Activated CD8-positive, alpha-beta T cell treated with anti-CD3 and anti-CD28 coated beads, Interleukin-2, amount 10 ng/mL, durations not matched to agents 7 days and 5 days (primary cell): ENCODE data around the gene MEI4. TPM values are rescaled to one million over a fixed set of nuclear protein-coding genes. Genes with fewer than 3 reads are reported as not detected.

Source experiments
- ATAC-seq: fragments of 150-1000 bp; cut with Tn5 transposase; one replicate; pipeline ENCODE4 v1.10.0; 2021; ENCODE audit warnings: moderate library complexity
- CTCF ChIA-PET: fragments of 350-600 bp; sonication (Branson Sonifier 250); formaldehyde crosslinking; loops from one replicate; lab custom pipeline; 2021; ENCODE audit warnings: antibody characterized with exemption; lab: Charles Lee
- POLR2A ChIA-PET: fragments of 350-600 bp; sonication (Branson Sonifier 250); formaldehyde crosslinking; loops from one replicate; lab custom pipeline; 2021; ENCODE audit warnings: antibody characterized with exemption; lab: Charles Lee
- DNase-seq: peaks from one replicate; pipeline ENCODE4 v3.0.0-alpha.2; 2020
- H3K27ac Mint-ChIP-seq: one replicate; pipeline ENCODE4 v1.8.0; 2021; ENCODE audit warnings: mild to moderate bottlenecking, mixed read lengths
- H3K27me3 Mint-ChIP-seq: one replicate; pipeline ENCODE4 v1.8.0; 2021; ENCODE audit warnings: low read depth, mixed read lengths
- H3K36me3 Mint-ChIP-seq: one replicate; pipeline ENCODE4 v1.8.0; 2021; ENCODE audit warnings: low read depth, mixed read lengths
- H3K4me1 Mint-ChIP-seq: one replicate; pipeline ENCODE4 v1.8.0; 2021; ENCODE audit warnings: low read depth, mixed read lengths
- H3K4me3 Mint-ChIP-seq: one replicate; pipeline ENCODE4 v1.8.0; 2021; ENCODE audit warnings: mild to moderate bottlenecking, mixed read lengths
- H3K9me3 Mint-ChIP-seq: one replicate; pipeline ENCODE4 v1.8.0; 2022; ENCODE audit warnings: mixed read lengths; ENCODE audit not compliant: insufficient read depth
- total RNA-seq, 2 experiments: library from RNA; stranded (reverse); gene quantifications; one replicate each; pipeline ENCODE4 v1.2.3, GENCODE V29; 2021

MEI4 gene
- not detected for total RNA-seq

- POLR2A ChIA-PET = no interaction called here
These were observed at the start of gene MEI4 for GRCh38 chr6:77652739-77653138. TSS of gene MEI4 (plus strand) at chr6:77653039. CDS start at chr6:77690672, 37,633 bp downstream.

GRCh38 chr6:77604476-77604875 is 48.4 kb upstream of the MEI4 start:
- Mint-ChIP-seq H3K36me3 (no peaks in the 10 kb centered on the region), H3K4me3 (no peak overlapping the region), H3K27ac (no peak overlapping the region), H3K4me1 (no peaks in the 10 kb centered on the region), H3K27me3 (no peaks in the 10 kb centered on the region), H3K9me3 (no peaks in the 10 kb centered on the region)
- CTCF ChIA-PET = no interaction called here
- ATAC-seq = no peak
- no peak for DNase-seq
- POLR2A ChIA-PET = no interaction called here

More at GRCh38 chr6:77652739-77653138, at the start of gene MEI4:
- Mint-ChIP-seq H3K4me1 (no peaks in the 10 kb centered on the region), H3K36me3 (no peaks in the 10 kb centered on the region), H3K4me3 (no peak within 1 kb of the TSS), H3K27me3 (peaks cover 8% of the 10 kb centered on the region), H3K9me3 (no peaks in the 10 kb centered on the region), H3K27ac (no peak within 1 kb of the TSS)
- CTCF ChIA-PET = no interaction called here
- ATAC-seq = no peak
- no peak for DNase-seq

DNA sequence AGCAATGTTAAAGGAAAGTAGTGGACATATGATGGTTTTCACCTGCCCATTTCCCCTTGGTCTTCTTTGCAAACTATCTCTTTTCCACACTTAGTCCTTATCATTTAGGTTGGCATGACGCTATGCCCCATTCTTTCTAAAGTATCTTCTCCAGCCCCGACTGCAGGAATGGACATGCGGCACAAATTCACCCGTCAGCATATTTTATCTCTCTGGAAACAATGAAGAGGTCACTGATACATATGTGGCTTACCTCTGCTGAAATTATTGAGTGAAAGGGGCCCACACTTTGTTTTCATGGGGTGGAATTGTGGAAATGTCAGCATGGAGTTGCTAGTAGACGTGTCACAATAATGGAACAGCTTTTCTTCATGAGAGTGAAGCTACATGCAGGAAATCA is 45.8 kb upstream of the MEI4 start:
- Mint-ChIP-seq H3K4me3 (no peak overlapping the region), H3K4me1 (no peaks in the 10 kb centered on the region), H3K27me3 (no peaks in the 10 kb centered on the region), H3K9me3 (no peaks in the 10 kb centered on the region), H3K36me3 (no peaks in the 10 kb centered on the region), H3K27ac (no peak overlapping the region)
- CTCF ChIA-PET = no interaction called here
- DNase-seq = no peak
- ATAC-seq = no peak
- POLR2A ChIA-PET = no interaction called here

DNA sequence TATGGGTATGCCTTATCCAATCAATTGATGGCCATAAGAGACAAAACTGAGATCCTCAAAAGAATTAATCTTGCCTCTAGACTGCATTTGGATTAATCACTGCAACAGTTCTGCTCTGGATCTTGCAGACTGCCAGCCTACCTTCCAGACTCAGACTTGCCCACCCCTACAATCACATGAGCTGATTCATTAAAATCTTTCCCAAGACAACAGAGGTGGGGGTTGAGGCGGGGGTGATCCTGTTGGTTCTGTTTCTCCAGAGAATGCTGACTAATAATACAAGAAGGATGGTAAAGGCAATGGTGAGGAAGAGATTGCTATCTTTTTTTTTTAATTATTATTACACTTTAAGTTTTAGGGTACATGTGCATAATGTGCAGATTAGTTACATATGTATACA is 43.7 kb upstream of the MEI4 start:
- ChIA-PET POLR2A (no interaction called here), CTCF (no interaction called here)
- Mint-ChIP-seq H3K27me3 (no peaks in the 10 kb centered on the region), H3K4me3 (no peak overlapping the region), H3K4me1 (no peaks in the 10 kb centered on the region), H3K27ac (no peak overlapping the region), H3K36me3 (no peaks in the 10 kb centered on the region), H3K9me3 (no peaks in the 10 kb centered on the region)
- DNase-seq = no peak
- no peak for ATAC-seq

GRCh38 chr6:77619114-77619513 is 33.7 kb upstream of the MEI4 start:
- Mint-ChIP-seq H3K27ac (no peak overlapping the region), H3K9me3 (no peaks in the 10 kb centered on the region), H3K36me3 (no peaks in the 10 kb centered on the region), H3K27me3 (no peaks in the 10 kb centered on the region), H3K4me1 (no peaks in the 10 kb centered on the region), H3K4me3 (no peak overlapping the region)
- DNase-seq (no peak), ATAC-seq (no peak)
- ChIA-PET POLR2A (no interaction called here), CTCF (no interaction called here)

DNA sequence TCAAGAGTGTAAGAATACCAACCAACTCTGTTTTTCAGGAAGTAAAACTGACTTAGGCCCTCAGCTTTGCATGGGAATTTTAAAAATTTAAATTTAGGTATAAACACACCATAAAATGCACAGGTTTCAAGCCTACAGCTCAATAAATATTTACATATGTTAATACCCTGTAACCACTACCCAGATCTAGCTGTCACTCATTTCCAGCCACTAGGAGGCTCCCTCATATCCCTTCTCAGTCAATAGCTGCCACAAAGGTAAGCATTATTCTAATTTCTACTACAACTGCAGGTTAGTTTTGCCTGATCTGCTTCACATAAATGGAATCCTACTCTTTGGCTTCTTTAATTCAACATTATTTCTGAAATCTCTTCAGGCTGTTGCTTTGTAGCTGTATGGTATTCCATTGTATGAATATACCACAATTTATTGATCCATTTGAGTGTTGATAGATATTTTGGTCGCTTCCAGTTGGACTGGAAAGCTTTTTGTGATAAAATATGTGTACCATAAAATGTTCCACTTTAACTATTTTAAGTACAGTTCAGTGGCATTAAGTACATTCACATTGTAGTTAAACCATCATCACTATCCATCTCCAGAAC is 32.5 kb upstream of the MEI4 start:
- Mint-ChIP-seq H3K9me3 (no peaks in the 10 kb centered on the region), H3K36me3 (no peaks in the 10 kb centered on the region), H3K27ac (no peak overlapping the region), H3K4me3 (no peak overlapping the region), H3K4me1 (no peaks in the 10 kb centered on the region), H3K27me3 (no peaks in the 10 kb centered on the region)
- DNase-seq = no peak
- no peak for ATAC-seq
- ChIA-PET POLR2A (no interaction called here), CTCF (no interaction called here)

DNA sequence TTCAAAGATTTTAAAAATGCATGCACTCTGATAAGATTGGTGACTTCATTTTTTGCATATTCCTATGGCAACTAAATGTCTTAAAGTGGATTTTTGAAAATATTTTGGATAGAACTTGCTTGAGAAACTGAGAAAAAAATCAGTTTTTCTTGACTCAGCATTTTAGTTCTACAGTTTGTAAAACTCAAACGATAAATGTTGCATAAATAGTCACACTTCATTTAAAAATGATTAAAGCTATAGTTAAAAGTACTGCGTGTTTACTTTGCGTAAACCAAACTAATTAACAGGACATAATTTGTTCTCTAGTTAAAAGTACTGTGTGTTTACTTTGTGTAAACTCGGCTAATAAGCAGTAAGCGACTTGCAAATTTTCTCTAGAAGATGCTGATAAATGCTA is 28.3 kb upstream of the MEI4 start:
- ChIA-PET CTCF (no interaction called here), POLR2A (no interaction called here)
- ATAC-seq (no peak), DNase-seq (no peak)
- Mint-ChIP-seq H3K27me3 (no peaks in the 10 kb centered on the region), H3K4me3 (no peak overlapping the region), H3K4me1 (no peaks in the 10 kb centered on the region), H3K27ac (no peak overlapping the region), H3K9me3 (no peaks in the 10 kb centered on the region), H3K36me3 (no peaks in the 10 kb centered on the region)

DNA sequence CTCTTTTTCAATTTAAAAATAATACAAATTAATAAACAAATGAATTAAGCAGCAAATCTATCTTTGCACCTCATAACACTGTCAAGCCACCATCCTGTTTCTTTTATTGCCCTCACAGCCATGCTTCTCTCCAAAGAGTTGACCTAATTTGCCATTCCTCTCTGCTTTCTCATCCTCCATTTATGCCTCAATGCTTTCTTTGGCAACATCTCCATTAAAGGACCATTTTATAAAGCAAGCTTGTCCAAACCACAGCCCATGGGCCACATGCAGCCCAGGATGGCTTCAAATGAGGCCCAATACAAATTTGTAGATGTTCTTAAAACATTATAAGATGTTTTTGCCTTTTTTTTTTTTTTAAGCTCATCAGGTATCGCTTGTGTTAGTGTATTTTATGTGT is 26.4 kb upstream of the MEI4 start:
- POLR2A ChIA-PET = no interaction called here
- no peak overlapping the region for H3K4me3 Mint-ChIP-seq
- no peaks in the 10 kb centered on the region for H3K9me3 Mint-ChIP-seq

GRCh38 chr6:77630014-77630413 is 22.8 kb upstream of the MEI4 start:
- ATAC-seq (no peak), DNase-seq (no peak)
- Mint-ChIP-seq H3K36me3 (no peaks in the 10 kb centered on the region), H3K27ac (no peak overlapping the region), H3K4me3 (no peak overlapping the region), H3K4me1 (no peaks in the 10 kb centered on the region), H3K27me3 (no peaks in the 10 kb centered on the region), H3K9me3 (no peaks in the 10 kb centered on the region)
- POLR2A ChIA-PET = no interaction called here
- CTCF ChIA-PET = no interaction called here

More for the DNA sequence above, 26.4 kb upstream of the MEI4 start:
- Mint-ChIP-seq H3K27ac (no peak overlapping the region), H3K27me3 (no peaks in the 10 kb centered on the region), H3K4me1 (no peaks in the 10 kb centered on the region), H3K36me3 (no peaks in the 10 kb centered on the region)
- CTCF ChIA-PET = no interaction called here
- ATAC-seq (no peak), DNase-seq (no peak)

- DNase-seq (no peak), ATAC-seq (no peak)
- H3K4me3 Mint-ChIP-seq = no peak overlapping the region
- H3K27ac Mint-ChIP-seq = no peak overlapping the region
- ChIA-PET CTCF (no interaction called here), POLR2A (no interaction called here)
- H3K27me3 Mint-ChIP-seq = no peaks in the 10 kb centered on the region
- H3K36me3 Mint-ChIP-seq = no peaks in the 10 kb centered on the region
- H3K4me1 Mint-ChIP-seq = no peaks in the 10 kb centered on the region
- no peaks in the 10 kb centered on the region for H3K9me3 Mint-ChIP-seq
These were observed 19.4 kb upstream of the MEI4 start for GRCh38 chr6:77633471-77633870.

- H3K9me3 Mint-ChIP-seq = no peaks in the 10 kb centered on the region
- ChIA-PET CTCF (no interaction called here), POLR2A (no interaction called here)
- no peak overlapping the region for H3K4me3 Mint-ChIP-seq
- H3K36me3 Mint-ChIP-seq = no peaks in the 10 kb centered on the region
- DNase-seq (no peak), ATAC-seq (no peak)
- H3K27ac Mint-ChIP-seq = no peak overlapping the region
- H3K4me1 Mint-ChIP-seq = no peaks in the 10 kb centered on the region
- no peaks in the 10 kb centered on the region for H3K27me3 Mint-ChIP-seq
These were observed 18.7 kb upstream of the MEI4 start for GRCh38 chr6:77633993-77634715.

GRCh38 chr6:77638129-77638830 is 14.6 kb upstream of the MEI4 start:
- POLR2A ChIA-PET = no interaction called here
- H3K36me3 Mint-ChIP-seq = no peaks in the 10 kb centered on the region
- ATAC-seq = no peak
- DNase-seq = no peak
- no peaks in the 10 kb centered on the region for H3K9me3 Mint-ChIP-seq
- CTCF ChIA-PET = no interaction called here
- no peak overlapping the region for H3K27ac Mint-ChIP-seq
- no peak overlapping the region for H3K4me3 Mint-ChIP-seq
- no peaks in the 10 kb centered on the region for H3K4me1 Mint-ChIP-seq
- no peaks in the 10 kb centered on the region for H3K27me3 Mint-ChIP-seq
